ENCODE measurements around the gene SULT1A1.

DNA sequence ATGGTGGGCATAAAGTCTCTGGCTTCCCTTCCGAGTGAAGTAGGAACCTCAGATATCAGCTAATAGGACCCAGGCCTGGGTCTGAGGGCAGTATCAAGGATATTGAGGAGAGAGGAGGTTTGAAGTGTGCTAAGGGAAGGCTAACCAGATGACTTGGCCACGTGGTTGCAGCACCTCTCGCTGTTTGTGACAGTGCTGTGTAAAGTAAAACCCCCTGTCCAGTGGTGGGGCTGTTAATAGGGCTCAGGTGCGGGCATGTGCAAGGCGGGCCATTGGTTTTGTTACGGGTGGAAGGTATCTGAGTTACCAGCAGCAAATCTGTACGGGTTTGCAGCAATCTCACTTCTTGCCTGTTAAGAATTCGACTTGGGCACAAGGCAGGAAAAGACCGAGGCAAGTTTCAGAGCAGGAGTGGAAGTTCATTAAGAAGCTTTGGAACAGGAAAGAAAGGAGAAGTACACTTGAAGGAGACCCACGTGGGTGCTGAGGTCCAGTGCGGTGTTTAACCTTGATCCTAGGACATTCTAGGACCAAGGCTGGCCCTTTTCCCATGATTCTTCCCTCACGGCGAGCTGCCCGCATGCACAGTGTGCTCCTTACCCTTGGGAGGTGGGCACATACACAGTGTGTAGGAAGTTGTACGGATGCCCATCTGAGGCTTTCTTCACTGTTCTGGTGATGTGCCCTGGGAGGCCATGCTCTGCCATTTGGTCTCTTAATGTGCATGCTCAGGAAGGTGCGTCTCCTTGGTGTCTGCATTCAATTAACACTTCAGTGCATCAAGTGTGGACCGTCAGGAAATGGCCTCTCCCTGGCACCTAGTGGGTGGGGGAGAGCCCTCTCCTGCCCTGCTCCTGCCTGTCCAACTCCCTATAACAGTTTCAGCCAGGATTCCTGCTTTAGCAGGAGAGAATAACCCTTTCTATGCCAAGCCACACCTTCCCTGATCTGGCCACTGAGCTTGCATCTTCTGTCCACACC is 35.8 kb downstream of the SULT1A1 start:
- TF ChIP-seq, protein P1, sequence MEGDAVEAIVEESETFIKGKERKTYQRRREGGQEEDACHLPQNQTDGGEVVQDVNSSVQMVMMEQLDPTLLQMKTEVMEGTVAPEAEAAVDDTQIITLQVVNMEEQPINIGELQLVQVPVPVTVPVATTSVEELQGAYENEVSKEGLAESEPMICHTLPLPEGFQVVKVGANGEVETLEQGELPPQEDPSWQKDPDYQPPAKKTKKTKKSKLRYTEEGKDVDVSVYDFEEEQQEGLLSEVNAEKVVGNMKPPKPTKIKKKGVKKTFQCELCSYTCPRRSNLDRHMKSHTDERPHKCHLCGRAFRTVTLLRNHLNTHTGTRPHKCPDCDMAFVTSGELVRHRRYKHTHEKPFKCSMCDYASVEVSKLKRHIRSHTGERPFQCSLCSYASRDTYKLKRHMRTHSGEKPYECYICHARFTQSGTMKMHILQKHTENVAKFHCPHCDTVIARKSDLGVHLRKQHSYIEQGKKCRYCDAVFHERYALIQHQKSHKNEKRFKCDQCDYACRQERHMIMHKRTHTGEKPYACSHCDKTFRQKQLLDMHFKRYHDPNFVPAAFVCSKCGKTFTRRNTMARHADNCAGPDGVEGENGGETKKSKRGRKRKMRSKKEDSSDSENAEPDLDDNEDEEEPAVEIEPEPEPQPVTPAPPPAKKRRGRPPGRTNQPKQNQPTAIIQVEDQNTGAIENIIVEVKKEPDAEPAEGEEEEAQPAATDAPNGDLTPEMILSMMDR (IDR thresholded peaks at IDR 0.05; ENCODE audit: insufficient read depth, low read depth, low read length): no peak
- TF ChIP-seq EZH2 (IDR thresholded peaks at IDR 0.05; ENCODE audit: insufficient read depth, low read length): no peak
